GM12878 (cell line): ENCODE data around the gene NOS3.

ENCODE experiments used
- CBX5 ChIP-seq: sonication (generic); IDR thresholded peaks from 2 replicates; pipeline ENCODE4 v1.6.1; 2016; ENCODE audit warnings: low read depth, moderate library complexity, mild to moderate bottlenecking, inconsistent platforms
- CTCF ChIP-seq, 3 experiments: IDR thresholded peaks in 2 of 3; conservative IDR thresholded peaks in 1 of 3; 2 replicates each; pipeline ENCODE4 v1.5.1; 2011; ENCODE audit warnings: low read depth in 3 of 3, low read length in 3 of 3, mild to moderate bottlenecking in 3 of 3, control low read depth in 2 of 3, moderate library complexity in 2 of 3, inconsistent platforms in 1 of 3, mixed read lengths in 1 of 3; ENCODE audit not compliant: control insufficient read depth in 2 of 3, insufficient read depth in 1 of 3; ENCODE audit errors: extremely low read depth in 1 of 3
- EP300 ChIP-seq, 2 experiments: fragments of 150-350 bp in 1 of 2; IDR thresholded peaks; 2 replicates each; pipeline ENCODE4 v1.6.1; 2011 to 2012; ENCODE audit warnings: low read depth in 2 of 2, low read length in 2 of 2, borderline replicate concordance in 1 of 2, improper control_type of control experiment in 1 of 2, inconsistent platforms in 1 of 2; ENCODE audit not compliant: control insufficient read depth in 1 of 2
- HDGF ChIP-seq: fragments of 450-650 bp; IDR thresholded peaks from 2 replicates; pipeline ENCODE4 v1.6.1; 2016; ENCODE audit warnings: antibody characterized with exemption
- MXI1 ChIP-seq: fragments of 150-350 bp; IDR thresholded peaks from 2 replicates; pipeline ENCODE4 v1.6.1; 2011; ENCODE audit warnings: low read depth, mild to moderate bottlenecking, inconsistent platforms, low read length, improper control_type of control experiment
- MYC ChIP-seq: IDR thresholded peaks from 2 replicates; pipeline ENCODE4 v1.6.1; 2011; ENCODE audit warnings: mild to moderate bottlenecking, low read length, moderate library complexity, inconsistent platforms; ENCODE audit not compliant: insufficient read depth, insufficient replicate concordance, insufficient read length, severe bottlenecking
- POLR2AphosphoS5 ChIP-seq: IDR thresholded peaks from 2 replicates; pipeline ENCODE4 v1.6.1; 2011; ENCODE audit warnings: mild to moderate bottlenecking, low read length, inconsistent platforms
- TAF1 ChIP-seq: IDR thresholded peaks from 2 replicates; pipeline ENCODE4 v1.6.1; 2011; ENCODE audit warnings: mild to moderate bottlenecking, low read depth, low read length, borderline replicate concordance
- TF ChIP-seq, protein P1 (sequence below): IDR thresholded peaks from 2 replicates; pipeline ENCODE4 v1.6.1; 2011; ENCODE audit warnings: borderline replicate concordance, low read depth, mild to moderate bottlenecking, moderate library complexity, mixed read lengths, low read length; ENCODE audit not compliant: insufficient read depth; ENCODE audit errors: extremely low read length
- TF ChIP-seq, protein P2 (sequence below): IDR thresholded peaks from 2 replicates; pipeline ENCODE4 v1.6.1; 2012; ENCODE audit warnings: low read depth, low read length, improper control_type of control experiment
- TF ChIP-seq, protein P3 (sequence below): fragments of 450-650 bp; IDR thresholded peaks from 2 replicates; pipeline ENCODE4 v1.6.1; 2017; ENCODE audit warnings: mild to moderate bottlenecking, moderate library complexity

GRCh38 chr7:150977382-150978125 is 13.3 kb upstream of the NOS3 start:
- TF ChIP-seq, protein P1, sequence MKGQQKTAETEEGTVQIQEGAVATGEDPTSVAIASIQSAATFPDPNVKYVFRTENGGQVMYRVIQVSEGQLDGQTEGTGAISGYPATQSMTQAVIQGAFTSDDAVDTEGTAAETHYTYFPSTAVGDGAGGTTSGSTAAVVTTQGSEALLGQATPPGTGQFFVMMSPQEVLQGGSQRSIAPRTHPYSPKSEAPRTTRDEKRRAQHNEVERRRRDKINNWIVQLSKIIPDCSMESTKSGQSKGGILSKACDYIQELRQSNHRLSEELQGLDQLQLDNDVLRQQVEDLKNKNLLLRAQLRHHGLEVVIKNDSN = no peak
- no peak for TF ChIP-seq EP300 (IDR thresholded peaks at IDR 0.05; ENCODE audit: borderline replicate concordance in 1 of 2, control insufficient read depth in 1 of 2, low read depth in 2 of 2, low read length in 2 of 2)
- no peak for TF ChIP-seq CTCF (IDR thresholded peaks at IDR 0.05 in 2 of 3, conservative IDR thresholded peaks at IDR 0.05 in 1 of 3; ENCODE audit: control insufficient read depth in 2 of 3, extremely low read depth in 1 of 3, insufficient read depth in 1 of 3, low read depth in 3 of 3, low read length in 3 of 3)
- no peak for TF ChIP-seq CBX5
- no peak for TF ChIP-seq TAF1
- no peak for TF ChIP-seq HDGF
- TF ChIP-seq, protein P2, sequence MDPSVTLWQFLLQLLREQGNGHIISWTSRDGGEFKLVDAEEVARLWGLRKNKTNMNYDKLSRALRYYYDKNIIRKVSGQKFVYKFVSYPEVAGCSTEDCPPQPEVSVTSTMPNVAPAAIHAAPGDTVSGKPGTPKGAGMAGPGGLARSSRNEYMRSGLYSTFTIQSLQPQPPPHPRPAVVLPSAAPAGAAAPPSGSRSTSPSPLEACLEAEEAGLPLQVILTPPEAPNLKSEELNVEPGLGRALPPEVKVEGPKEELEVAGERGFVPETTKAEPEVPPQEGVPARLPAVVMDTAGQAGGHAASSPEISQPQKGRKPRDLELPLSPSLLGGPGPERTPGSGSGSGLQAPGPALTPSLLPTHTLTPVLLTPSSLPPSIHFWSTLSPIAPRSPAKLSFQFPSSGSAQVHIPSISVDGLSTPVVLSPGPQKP = no peak
- TF ChIP-seq POLR2AphosphoS5 = no peak
- no peak for TF ChIP-seq MYC
- no peak for TF ChIP-seq MXI1
- TF ChIP-seq, protein P3, sequence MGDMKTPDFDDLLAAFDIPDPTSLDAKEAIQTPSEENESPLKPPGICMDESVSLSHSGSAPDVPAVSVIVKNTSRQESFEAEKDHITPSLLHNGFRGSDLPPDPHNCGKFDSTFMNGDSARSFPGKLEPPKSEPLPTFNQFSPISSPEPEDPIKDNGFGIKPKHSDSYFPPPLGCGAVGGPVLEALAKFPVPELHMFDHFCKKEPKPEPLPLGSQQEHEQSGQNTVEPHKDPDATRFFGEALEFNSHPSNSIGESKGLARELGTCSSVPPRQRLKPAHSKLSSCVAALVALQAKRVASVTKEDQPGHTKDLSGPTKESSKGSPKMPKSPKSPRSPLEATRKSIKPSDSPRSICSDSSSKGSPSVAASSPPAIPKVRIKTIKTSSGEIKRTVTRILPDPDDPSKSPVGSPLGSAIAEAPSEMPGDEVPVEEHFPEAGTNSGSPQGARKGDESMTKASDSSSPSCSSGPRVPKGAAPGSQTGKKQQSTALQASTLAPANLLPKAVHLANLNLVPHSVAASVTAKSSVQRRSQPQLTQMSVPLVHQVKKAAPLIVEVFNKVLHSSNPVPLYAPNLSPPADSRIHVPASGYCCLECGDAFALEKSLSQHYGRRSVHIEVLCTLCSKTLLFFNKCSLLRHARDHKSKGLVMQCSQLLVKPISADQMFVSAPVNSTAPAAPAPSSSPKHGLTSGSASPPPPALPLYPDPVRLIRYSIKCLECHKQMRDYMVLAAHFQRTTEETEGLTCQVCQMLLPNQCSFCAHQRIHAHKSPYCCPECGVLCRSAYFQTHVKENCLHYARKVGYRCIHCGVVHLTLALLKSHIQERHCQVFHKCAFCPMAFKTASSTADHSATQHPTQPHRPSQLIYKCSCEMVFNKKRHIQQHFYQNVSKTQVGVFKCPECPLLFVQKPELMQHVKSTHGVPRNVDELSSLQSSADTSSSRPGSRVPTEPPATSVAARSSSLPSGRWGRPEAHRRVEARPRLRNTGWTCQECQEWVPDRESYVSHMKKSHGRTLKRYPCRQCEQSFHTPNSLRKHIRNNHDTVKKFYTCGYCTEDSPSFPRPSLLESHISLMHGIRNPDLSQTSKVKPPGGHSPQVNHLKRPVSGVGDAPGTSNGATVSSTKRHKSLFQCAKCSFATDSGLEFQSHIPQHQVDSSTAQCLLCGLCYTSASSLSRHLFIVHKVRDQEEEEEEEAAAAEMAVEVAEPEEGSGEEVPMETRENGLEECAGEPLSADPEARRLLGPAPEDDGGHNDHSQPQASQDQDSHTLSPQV = no peak
